GM18867 (cell line): ENCODE data around the gene NUSAP1.
A peak's percentile ranks its signal among the peaks of the same experiment; 100 is the strongest.
"Not testable (repeated sequence)": the region's sequence is repeated elsewhere in the genome, so short reads cannot be mapped to it uniquely, and the experiment has no call there.

Experiments
- ATAC-seq: cut with Tn5 transposase; IDR thresholded peaks from one replicate; pipeline ENCODE4 v1.9.1; 2021; ENCODE audit warnings: mild to moderate bottlenecking, moderate library complexity; ENCODE audit not compliant: unreplicated experiment

Gene NUSAP1

GRCh38 chr15:41331833-41332193 is 868 bp upstream of the NUSAP1 start:
- ATAC-seq = no peak

- ATAC-seq = peak; percentile 7
These were observed 413 bp downstream of the NUSAP1 start for GRCh38 chr15:41333026-41333562.

- no peak for ATAC-seq
These were observed 1.8 kb downstream of the NUSAP1 start for GRCh38 chr15:41334293-41335120.

GRCh38 chr15:41336549-41336948 is 3.9 kb downstream of the NUSAP1 start:
- no peak for ATAC-seq

- no peak for ATAC-seq
These were observed 4.4 kb downstream of the NUSAP1 start for GRCh38 chr15:41337047-41337446.

- ATAC-seq = no peak
These were observed 5.2 kb downstream of the NUSAP1 start for GRCh38 chr15:41337631-41338522.

GRCh38 chr15:41340189-41340695 is 7.6 kb downstream of the NUSAP1 start:
- no peak for ATAC-seq

GRCh38 chr15:41341519-41341918 is 8.8 kb downstream of the NUSAP1 start:
- ATAC-seq = no peak

GRCh38 chr15:41347236-41347635 is 14.6 kb downstream of the NUSAP1 start:
- no peak for ATAC-seq

- no peak for ATAC-seq
These were observed 17.5 kb downstream of the NUSAP1 start for GRCh38 chr15:41350057-41350717.

- no peak for ATAC-seq
These were observed 21.7 kb downstream of the NUSAP1 start for GRCh38 chr15:41354371-41354770.

- ATAC-seq = no peak
These were observed 34.7 kb downstream of the NUSAP1 start for GRCh38 chr15:41367418-41367817.

- no peak for ATAC-seq
These were observed 45.3 kb downstream of the NUSAP1 start for GRCh38 chr15:41377978-41378377.

- ATAC-seq = not testable (repeated sequence)
These were observed 51.5 kb downstream of the NUSAP1 start for GRCh38 chr15:41383974-41384749.

- ATAC-seq = no peak
These were observed 55.0 kb downstream of the NUSAP1 start for GRCh38 chr15:41387646-41388045.

GRCh38 chr15:41392659-41393058 is 60.0 kb downstream of the NUSAP1 start:
- ATAC-seq = no peak

GRCh38 chr15:41394924-41395323 is 62.2 kb downstream of the NUSAP1 start:
- no peak for ATAC-seq

GRCh38 chr15:41396111-41396510 is 63.4 kb downstream of the NUSAP1 start:
- no peak for ATAC-seq

GRCh38 chr15:41401904-41402267 is 69.2 kb downstream of the NUSAP1 start:
- ATAC-seq = no peak

- ATAC-seq = no peak
These were observed 74.7 kb downstream of the NUSAP1 start for GRCh38 chr15:41407341-41407740.
